Mammary epithelial cell (primary cell): ENCODE data around the gene C14orf93.

Experiments used
- CTCF ChIP-seq, 2 donors: IDR thresholded peaks in 1 of 2; conservative IDR thresholded peaks in 1 of 2; 2 replicates each; pipeline ENCODE4 v1.5.1; 2011 to 2012; ENCODE audit warnings: inconsistent platforms in 2 of 2, low read length in 2 of 2, mild to moderate bottlenecking in 2 of 2, control low read depth in 1 of 2, low read depth in 1 of 2; ENCODE audit not compliant: insufficient read depth in 1 of 2; ENCODE audit errors: extremely low read depth in 1 of 2
- EZH2 ChIP-seq: IDR thresholded peaks from 2 replicates; pipeline ENCODE4 v1.6.1; 2012; ENCODE audit warnings: low read length, inconsistent platforms, borderline replicate concordance

- TF ChIP-seq CTCF (conservative IDR thresholded peaks at IDR 0.05 in 1 of 2, IDR thresholded peaks at IDR 0.05 in 1 of 2; ENCODE audit: extremely low read depth in 1 of 2, insufficient read depth in 1 of 2, low read depth in 1 of 2, low read length in 2 of 2) (no peak), EZH2 (no peak)
Observed at GRCh38 chr14:22980672-22981089, 29.3 kb downstream of the C14orf93 start.
